Activated T-helper 17 cell treated with anti-CD3 and anti-CD28 coated beads, Interleukin-2, amount 50 U/mL, for 72 hours (primary cell): Measurements from ENCODE around the gene BCAS3. TPM values are rescaled to one million over a fixed set of nuclear protein-coding genes. Genes with fewer than 3 reads are reported as not detected.

Experiments
- ATAC-seq: fragments of 150-1000 bp; cut with Tn5 transposase; replicated peaks from 2 replicates; pipeline ENCODE4 v1.10.0; 2021; ENCODE audit warnings: mild to moderate bottlenecking, moderate library complexity
- H3K27ac Mint-ChIP-seq: one replicate; pipeline ENCODE4 v1.8.0; 2022; ENCODE audit warnings: mixed read lengths
- H3K27me3 Mint-ChIP-seq: one replicate; pipeline ENCODE4 v1.8.0; 2022; ENCODE audit warnings: mixed read lengths
- H3K36me3 Mint-ChIP-seq: one replicate; pipeline ENCODE4 v1.8.0; 2022; ENCODE audit warnings: low read depth, mild to moderate bottlenecking, mixed read lengths
- H3K4me1 Mint-ChIP-seq: one replicate; pipeline ENCODE4 v1.8.0; 2022; ENCODE audit warnings: mixed read lengths
- H3K4me3 Mint-ChIP-seq: one replicate; pipeline ENCODE4 v1.8.0; 2022; ENCODE audit warnings: mild to moderate bottlenecking, mixed read lengths
- H3K9me3 Mint-ChIP-seq: one replicate; pipeline ENCODE4 v1.8.0; 2022; ENCODE audit warnings: mixed read lengths
- total RNA-seq, 2 donors: library from RNA; stranded (reverse); gene quantifications; one replicate each; pipeline ENCODE4 v1.2.3, GENCODE V29; 2022

BCAS3 gene
- total RNA-seq, 2 donors from 2014 or later, result 11.6 to 15.0 TPM

DNA sequence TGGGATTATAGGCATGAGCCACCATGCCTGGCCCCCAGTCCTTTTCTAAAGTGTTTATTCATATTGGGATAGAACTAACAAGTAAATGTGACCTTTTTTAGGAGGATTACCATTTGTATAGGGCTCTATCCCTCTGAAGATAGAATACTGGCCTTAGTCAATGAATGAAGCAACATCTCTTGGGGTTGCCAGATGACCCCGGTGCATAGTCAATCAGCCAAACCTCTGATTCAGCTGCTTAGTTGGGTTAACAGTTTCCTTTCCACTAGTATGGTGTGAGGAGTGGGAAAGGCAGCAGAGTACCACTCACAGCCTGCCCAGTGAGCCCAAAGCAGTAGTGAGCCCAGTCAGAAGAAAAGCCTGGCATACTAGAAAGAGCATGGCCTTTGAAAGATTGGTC is 627.4 kb downstream of the BCAS3 start:
- no peaks in the 10 kb centered on the region for H3K4me1 Mint-ChIP-seq
- no peak overlapping the region for H3K4me3 Mint-ChIP-seq

DNA sequence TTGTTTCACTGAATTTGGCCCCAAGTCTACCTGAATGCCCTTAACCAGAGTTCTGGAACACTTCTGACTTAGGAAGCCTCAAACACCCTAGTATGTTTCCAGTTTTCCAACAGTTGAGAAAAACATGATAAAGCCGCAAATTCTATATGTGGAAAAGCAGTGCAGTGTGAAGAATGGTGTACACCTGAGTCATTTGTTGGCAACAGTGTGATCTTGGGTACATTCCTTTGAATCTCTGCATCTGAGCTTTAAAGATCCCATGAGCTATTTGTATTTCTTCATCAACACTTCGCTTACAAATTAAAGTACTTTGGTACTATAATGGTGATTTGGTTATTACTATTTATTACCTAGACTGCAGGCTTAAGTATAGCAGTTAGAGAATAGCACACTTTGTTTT is 628.4 kb downstream of the BCAS3 start:
- Mint-ChIP-seq H3K27ac (no peak overlapping the region), H3K27me3 (no peaks in the 10 kb centered on the region), H3K9me3 (no peaks in the 10 kb centered on the region), H3K4me3 (no peak overlapping the region), H3K4me1 (no peaks in the 10 kb centered on the region), H3K36me3 (no peaks in the 10 kb centered on the region)
- no peak for ATAC-seq

More for the DNA sequence above, 627.4 kb downstream of the BCAS3 start:
- H3K9me3 Mint-ChIP-seq, result no peaks in the 10 kb centered on the region
- H3K36me3 Mint-ChIP-seq, result no peaks in the 10 kb centered on the region
- H3K27me3 Mint-ChIP-seq, result no peaks in the 10 kb centered on the region
- H3K27ac Mint-ChIP-seq, result no peak overlapping the region
- ATAC-seq, result no peak

DNA sequence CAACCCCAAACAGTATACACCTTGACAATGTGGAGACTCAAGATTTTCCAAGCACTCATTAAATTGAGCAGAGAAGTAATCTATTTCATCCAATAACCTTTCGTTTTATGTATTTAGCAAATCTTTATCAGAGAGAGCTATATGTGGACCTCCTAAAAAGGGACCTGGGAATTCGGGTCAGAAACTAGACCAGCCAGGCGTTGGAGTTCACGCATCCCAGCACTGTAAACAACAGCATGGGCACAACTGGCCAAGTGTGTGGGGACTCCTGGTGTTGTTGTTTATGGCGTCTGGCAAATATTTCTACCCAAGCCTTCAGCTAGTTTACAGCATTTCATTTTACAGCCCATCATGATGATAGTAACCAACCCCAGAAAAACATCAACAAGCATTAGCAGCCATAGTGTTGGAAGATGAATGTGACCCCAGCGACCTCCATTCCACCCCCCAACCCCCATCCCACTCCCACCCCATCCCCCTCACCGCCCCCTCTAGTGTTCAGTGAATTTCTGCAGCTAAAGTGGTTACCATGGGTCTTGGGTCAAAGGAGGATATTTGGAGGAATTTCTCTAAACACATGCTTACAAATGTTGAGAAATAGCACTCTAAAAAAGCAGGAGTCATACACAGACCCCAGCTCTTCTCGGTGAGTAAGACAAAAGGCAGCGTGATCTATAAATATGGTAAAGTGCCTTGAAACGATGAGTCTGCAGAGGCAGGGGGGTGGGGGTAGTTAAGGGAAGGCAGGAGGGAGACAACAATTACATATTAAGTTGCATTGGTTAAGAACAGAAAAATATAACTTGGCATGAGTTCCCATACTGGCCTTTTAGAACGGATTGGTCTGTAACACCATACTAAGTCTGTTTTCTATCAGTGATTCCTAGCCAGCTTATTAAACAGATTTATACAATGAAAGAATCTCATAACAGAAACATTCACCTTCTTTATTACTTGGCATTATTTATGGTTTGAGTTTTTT is 630.5 kb downstream of the BCAS3 start:
- ATAC-seq, result no peak
- Mint-ChIP-seq H3K4me1 (no peaks in the 10 kb centered on the region), H3K4me3 (no peak overlapping the region), H3K36me3 (no peaks in the 10 kb centered on the region), H3K27ac (no peak overlapping the region), H3K27me3 (no peaks in the 10 kb centered on the region), H3K9me3 (no peaks in the 10 kb centered on the region)

DNA sequence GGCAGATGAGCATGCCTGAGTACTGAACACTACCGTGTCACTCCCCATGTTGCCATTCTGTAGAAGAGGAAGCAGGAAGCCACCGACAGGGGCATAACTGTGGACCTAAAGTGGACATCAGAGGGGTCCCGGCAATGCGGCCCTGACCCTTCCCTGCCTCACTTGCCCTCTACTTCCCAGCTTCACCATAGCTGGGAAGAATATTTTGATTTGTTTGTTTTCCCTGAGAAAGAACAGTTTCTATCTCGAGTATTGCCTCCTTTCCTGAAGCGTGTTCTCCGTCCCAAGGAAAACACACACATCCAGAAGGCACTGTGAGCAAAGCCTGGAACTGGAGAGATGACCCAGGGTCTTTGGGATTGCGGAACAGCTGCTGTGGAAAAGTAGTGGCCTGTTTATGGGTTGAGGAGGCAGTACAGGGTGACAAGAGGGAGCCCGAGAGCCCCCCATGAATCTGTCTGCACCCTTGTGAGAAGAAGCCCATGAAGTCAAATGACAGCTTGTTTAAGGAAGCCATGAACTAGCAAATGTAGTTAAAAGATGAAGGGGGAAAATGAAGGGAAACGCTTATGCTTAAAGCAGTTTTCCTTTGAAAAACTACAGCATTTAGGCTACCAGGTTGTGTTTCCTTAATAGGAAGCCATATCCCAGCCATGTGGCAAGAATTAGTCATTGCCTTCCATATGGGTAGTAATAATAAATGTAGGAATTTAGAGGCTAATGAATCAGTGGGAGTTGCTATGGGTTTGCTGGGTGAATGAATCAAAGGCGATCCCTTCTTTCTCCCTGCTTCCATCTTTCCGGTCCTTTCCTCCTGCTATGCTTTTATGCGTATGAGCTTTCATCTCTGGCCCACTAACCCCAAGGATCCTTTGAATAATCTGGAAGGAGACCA is 632.0 kb downstream of the BCAS3 start:
- Mint-ChIP-seq H3K27me3 (no peaks in the 10 kb centered on the region), H3K4me3 (no peak overlapping the region), H3K9me3 (no peaks in the 10 kb centered on the region), H3K4me1 (no peaks in the 10 kb centered on the region), H3K36me3 (no peaks in the 10 kb centered on the region), H3K27ac (no peak overlapping the region)
- ATAC-seq, result no peak

DNA sequence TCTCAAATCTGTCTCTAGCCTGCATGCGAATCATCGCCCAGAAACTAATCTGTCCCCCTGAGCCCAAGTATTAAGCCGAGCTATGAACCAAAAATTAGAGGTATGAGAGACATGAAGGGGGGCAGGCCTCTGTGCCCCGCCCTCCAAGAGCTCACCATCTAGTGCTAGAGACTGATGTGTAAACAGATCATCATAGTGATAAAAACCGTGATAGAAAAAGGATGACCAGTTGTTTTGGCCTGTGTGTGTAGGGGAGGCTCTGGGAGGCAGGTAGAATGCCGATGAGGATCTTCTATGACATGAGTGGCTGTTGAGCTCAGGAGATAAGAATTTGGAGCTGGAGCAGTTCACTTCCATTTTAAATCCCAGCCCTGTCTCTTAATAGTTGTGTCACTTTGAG is 632.9 kb downstream of the BCAS3 start:
- Mint-ChIP-seq H3K27ac (no peak overlapping the region), H3K4me1 (no peaks in the 10 kb centered on the region), H3K4me3 (no peak overlapping the region), H3K27me3 (no peaks in the 10 kb centered on the region), H3K36me3 (no peaks in the 10 kb centered on the region), H3K9me3 (no peaks in the 10 kb centered on the region)
- no peak for ATAC-seq

DNA sequence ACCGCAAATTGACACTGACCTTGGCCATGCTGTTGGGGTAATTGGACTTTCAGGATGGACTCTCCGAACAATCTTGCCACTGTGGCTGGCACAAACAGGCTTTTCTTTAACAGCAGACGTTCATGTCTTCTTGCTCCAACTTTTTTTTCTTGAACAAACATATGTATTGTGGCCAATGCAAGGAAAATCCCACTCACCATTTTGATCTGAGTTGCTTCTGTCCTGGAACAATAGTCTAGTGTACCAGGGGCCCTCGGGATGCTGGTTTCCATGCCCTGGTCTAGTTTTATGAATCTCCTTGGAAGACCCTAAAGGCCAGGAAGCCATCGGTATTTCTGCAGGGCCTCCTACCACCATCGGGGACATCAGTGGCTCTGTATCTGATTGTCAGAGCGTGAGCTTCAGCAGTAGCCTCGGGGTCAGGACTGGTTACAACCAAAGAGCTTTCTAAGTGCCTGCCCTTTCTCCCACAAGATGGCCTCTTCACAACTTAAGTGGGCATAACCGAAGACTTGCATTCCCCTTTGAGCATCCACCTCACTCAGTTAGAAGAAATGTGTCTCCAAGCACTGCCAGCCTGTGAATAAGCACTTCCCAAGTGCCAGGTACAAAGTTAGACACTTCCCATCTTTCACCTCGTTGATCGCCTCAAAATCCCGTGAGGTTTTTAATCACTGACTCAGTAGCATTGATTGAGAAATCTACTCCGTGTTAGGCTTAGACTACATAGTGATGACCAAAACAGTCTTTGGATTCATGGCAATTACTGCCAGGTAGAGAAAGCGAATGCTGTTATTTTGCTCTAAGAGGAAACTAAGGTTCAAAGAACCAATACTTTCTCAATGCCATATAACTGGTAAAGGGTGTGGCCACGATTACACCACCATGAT is 635.0 kb downstream of the BCAS3 start:
- H3K36me3 Mint-ChIP-seq, result no peaks in the 10 kb centered on the region
- no peaks in the 10 kb centered on the region for H3K4me1 Mint-ChIP-seq
- no peak overlapping the region for H3K27ac Mint-ChIP-seq
- H3K9me3 Mint-ChIP-seq, result no peaks in the 10 kb centered on the region
- H3K4me3 Mint-ChIP-seq, result no peak overlapping the region
- no peaks in the 10 kb centered on the region for H3K27me3 Mint-ChIP-seq
- ATAC-seq, result no peak

DNA sequence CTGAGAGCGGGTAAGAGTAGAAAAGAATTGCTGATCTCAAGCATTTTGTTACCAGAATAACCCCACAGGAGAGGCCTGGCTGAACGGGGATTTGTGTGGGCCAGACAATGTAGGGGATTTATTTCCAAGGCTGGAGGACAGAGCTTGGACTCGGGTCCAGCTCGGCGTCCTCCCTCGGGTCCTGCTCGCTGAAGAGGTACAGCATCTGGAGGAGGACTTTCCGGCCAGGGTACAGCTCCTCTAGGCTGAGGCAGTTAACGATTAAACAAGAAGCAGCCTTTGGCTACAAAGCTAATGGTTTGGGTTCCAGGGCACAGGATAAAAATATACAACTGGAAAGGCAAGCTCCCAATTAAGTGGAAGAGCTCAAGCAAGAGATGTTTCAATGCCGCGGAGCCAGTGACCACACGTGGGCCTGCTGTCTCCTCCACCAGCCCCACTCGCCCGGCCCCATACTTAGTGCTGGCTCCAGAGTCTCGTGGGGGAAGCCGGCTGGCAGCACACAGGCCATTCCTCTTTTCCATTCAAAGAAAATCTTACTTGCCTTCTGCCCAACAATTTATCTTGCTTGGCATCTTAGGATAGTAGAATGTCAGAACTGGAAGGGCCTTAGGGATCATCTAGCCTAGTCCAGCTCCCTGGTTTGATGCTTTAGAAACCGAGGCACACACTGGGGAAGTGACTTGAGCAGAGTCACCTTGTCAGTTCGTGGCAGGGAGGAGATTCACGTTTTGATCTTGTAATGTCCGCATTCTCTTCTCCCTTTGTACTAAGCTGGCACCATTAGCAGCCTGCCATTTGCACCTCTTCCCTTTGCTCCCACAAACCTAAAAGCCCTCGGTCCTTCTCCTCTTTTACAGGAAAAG is 636.0 kb downstream of the BCAS3 start:
- H3K36me3 Mint-ChIP-seq, result no peaks in the 10 kb centered on the region
- no peak overlapping the region for H3K27ac Mint-ChIP-seq
- no peaks in the 10 kb centered on the region for H3K9me3 Mint-ChIP-seq
- no peaks in the 10 kb centered on the region for H3K4me1 Mint-ChIP-seq
- H3K27me3 Mint-ChIP-seq, result no peaks in the 10 kb centered on the region
- ATAC-seq, result no peak
- no peak overlapping the region for H3K4me3 Mint-ChIP-seq

DNA sequence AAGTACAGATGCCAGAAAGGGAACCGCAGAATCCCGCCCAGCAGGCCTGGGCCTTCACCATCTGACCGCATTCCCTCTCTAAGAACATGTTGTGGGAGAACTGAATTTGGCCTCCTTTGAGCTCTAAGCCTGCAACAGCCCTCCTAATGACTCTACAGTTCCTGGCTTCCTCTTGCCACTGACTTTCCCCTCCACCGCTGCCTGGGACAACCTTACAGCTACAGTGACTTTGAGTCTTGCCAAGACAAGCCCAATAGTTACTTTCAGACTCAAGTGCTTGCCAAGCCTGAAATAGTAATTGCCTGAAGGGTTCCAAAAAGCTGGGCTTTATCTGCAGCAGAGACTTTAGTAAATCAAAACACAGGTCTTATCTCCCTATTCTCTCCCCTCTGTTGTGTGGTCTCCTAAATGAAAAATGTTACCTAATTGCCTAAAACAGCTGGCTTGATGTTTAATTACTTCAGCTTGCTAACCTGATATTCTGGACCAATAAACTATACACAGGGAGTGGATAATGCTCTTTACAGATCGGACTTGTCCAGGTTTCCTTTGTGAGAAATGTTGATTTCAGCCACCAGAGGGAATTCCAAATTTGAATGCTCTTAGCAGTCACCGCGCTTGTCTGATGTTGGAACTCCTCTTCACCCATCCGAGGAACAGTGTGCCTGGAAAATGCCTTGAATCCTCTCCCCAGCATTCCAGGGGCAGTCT is 636.9 kb downstream of the BCAS3 start:
- Mint-ChIP-seq H3K4me3 (no peak overlapping the region), H3K4me1 (no peaks in the 10 kb centered on the region), H3K9me3 (no peaks in the 10 kb centered on the region), H3K27ac (no peak overlapping the region), H3K27me3 (no peaks in the 10 kb centered on the region), H3K36me3 (no peaks in the 10 kb centered on the region)
- ATAC-seq, result no peak

DNA sequence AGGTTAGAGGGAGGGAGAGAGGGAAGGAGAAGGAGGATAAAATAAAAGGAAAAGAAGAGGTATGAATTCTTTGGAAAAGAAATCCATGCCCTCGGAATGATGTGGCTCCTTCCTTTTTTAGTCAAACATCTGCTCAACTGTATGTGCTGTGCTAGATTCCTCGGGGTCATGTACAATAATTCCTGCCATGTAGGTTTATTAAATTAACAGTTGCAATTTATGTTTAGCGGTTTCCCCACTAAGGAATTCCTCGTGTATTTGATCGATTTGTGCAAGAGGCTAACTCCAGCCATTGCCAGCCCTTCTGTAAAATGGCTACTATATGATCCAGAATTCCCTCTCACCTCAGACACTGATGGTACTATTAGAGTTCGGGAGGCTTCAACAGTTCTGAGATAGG is 639.0 kb downstream of the BCAS3 start:
- no peaks in the 10 kb centered on the region for H3K27me3 Mint-ChIP-seq
- no peak for ATAC-seq
- H3K27ac Mint-ChIP-seq, result no peak overlapping the region
- peaks cover 4% of the 10 kb centered on the region for H3K4me1 Mint-ChIP-seq
- no peaks in the 10 kb centered on the region for H3K9me3 Mint-ChIP-seq
- no peaks in the 10 kb centered on the region for H3K36me3 Mint-ChIP-seq
- no peak overlapping the region for H3K4me3 Mint-ChIP-seq

DNA sequence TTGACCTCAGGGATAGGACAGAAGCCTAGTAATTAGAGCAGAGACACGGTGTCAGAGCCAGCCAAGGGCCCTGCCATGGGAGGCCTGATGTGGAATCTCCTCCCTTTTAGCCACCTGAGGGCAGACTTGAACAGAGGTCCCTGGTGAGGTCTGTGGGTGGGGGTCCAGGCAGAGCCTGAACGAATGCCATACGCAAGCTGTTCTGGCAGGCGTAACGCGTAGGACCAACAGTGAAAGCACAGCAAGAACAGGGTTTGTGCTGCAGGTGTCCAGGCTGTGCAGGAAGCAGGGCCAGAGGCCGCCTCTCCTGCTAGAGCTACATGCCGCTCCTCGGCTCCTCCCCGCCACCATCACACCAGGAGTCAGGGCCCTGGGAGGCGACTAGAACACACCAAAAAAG is 640.1 kb downstream of the BCAS3 start:
- no peak overlapping the region for H3K4me3 Mint-ChIP-seq
- H3K36me3 Mint-ChIP-seq, result no peaks in the 10 kb centered on the region
- no peak for ATAC-seq
- no peak overlapping the region for H3K27ac Mint-ChIP-seq
- H3K9me3 Mint-ChIP-seq, result no peaks in the 10 kb centered on the region
- H3K27me3 Mint-ChIP-seq, result no peaks in the 10 kb centered on the region
- H3K4me1 Mint-ChIP-seq, result peaks cover 4% of the 10 kb centered on the region

DNA sequence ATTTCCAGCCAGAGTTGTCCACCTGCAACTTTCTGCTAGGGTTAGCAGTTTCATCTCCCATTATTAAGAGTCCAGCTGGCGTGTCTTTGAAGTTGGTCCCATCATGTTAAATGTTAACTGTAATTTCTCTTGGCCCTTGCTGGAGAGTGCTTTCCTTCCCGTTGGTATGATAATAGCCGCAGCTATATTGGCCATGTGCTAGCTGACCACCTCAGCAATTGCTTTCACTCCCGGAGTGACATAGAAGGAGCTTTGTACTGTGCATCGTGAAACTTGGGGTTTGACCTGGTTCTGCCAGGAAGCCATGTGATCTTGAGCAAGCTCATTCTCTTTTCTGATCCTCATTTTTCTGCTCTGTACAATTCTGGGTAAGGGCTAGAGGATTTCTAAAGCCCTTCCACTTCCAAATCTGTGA is 641.0 kb downstream of the BCAS3 start:
- H3K27me3 Mint-ChIP-seq, result no peaks in the 10 kb centered on the region
- H3K4me3 Mint-ChIP-seq, result no peak overlapping the region
- no peak for ATAC-seq
- no peaks in the 10 kb centered on the region for H3K36me3 Mint-ChIP-seq
- peaks cover 4% of the 10 kb centered on the region for H3K4me1 Mint-ChIP-seq
- no peaks in the 10 kb centered on the region for H3K9me3 Mint-ChIP-seq
- no peak overlapping the region for H3K27ac Mint-ChIP-seq

DNA sequence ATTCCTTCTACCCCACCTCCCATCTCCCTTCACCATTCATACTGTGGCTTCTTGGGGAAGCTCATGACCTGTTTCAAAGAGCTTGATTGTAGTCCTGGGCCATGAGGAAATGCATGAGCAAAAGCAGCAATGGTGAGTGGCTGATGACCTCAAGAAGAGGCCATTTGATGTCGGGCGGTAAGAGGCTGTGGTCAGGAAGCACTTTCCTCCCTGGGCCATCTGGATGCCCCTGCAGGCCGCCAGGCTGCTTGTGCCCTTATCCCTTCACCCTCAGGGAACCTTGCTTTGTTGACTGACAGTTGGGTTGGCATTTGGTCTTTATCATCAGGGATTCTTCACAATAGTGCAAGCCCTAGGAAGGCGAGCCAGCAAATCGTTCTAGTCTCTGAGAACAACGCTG is 643.7 kb downstream of the BCAS3 start:
- no peak for ATAC-seq
- H3K27ac Mint-ChIP-seq, result no peak overlapping the region
- H3K27me3 Mint-ChIP-seq, result no peaks in the 10 kb centered on the region
- no peaks in the 10 kb centered on the region for H3K36me3 Mint-ChIP-seq
- no peaks in the 10 kb centered on the region for H3K9me3 Mint-ChIP-seq
- H3K4me1 Mint-ChIP-seq, result peaks cover 4% of the 10 kb centered on the region
- no peak overlapping the region for H3K4me3 Mint-ChIP-seq
